Body of pancreas (tissue), 4 donors: ENCODE data around the gene CAPZB.

Source experiments
- CTCF ChIP-seq, 7 experiments: fragments of 450-650 bp in 4 of 7; fragments of 200-600 bp in 3 of 7; sonication (generic) in 3 of 7; IDR thresholded peaks; one replicate each; pipeline ENCODE4 v1.5.1; 2016 to 2019; ENCODE audit warnings: antibody characterized with exemption in 7 of 7
- POLR2A ChIP-seq, 3 donors: fragments of 450-650 bp; IDR thresholded peaks; one replicate each; pipeline ENCODE4 v1.6.1; 2016; ENCODE audit warnings: antibody characterized with exemption in 3 of 3, mild to moderate bottlenecking in 2 of 3

DNA sequence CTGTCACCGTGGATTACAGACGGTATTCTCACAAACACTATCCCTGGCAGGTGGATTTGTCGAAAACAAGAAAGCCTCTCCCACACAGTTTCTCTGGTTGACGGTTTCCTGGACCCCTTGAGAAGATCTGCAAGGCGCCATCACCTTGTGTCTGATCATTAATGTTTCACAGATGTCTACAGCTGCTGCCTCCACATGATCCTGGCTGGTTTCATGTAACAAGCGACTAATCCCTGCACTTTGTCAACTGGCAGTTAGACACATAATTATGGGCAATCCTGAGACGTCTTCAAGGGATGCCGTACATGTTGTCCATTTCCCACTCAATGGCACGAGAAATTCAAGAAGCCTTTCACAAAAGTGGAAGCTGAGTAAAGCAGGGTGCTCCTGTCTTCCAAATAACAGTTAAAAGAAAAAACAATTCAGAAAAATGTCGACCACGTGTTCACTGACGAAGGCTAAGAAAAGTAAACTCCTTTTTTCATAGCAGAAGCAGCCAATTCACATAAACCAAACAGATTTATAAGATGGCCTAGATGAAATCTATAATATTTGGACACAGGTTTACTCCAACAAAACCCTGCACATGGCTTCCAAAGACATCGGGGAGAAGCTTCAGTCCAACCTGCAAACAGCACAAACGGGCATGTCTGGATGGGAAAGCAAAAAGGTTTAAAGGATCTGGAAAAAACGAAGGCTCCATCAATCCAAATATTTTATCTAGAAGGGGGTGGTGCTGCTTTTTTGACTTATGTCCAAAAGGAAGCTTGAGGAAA lies 52.2 kb downstream of the CAPZB start:
- no peak for TF ChIP-seq CTCF (IDR thresholded peaks at IDR 0.05)
- no peak for TF ChIP-seq POLR2A (IDR thresholded peaks at IDR 0.05)
